ENCODE data around the gene ATP1B3.
A peak's percentile ranks its signal among the peaks of the same experiment; 100 is the strongest.

Gene ATP1B3

DNA sequence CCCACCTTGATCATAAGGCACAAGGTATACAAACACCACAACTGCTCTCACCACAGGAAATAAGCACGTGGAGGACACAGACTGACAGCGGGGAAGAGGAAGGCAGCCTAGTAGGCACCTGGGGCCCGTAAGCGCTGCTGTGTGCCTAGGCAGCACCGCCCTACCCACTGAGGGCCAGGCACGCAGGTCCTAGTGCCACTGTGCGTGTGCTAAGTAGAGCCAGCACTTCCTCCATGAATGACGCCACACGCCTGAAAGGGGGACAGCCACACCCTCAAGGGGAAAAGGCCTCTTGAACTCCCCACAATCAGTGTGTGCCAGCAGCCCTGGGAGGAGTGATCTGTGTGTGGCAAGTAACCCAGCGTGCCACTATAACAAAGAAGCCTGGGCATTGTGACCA lies 73.0 kb downstream of the ATP1B3 start:
- TF ChIP-seq CTCF (IDR thresholded peaks at IDR 0.05; ENCODE audit: low read depth, low read length, missing control alignments), result no peak
- DNase-seq (ENCODE audit: extremely low read depth, low read depth), result no peak
- no peak overlapping the region for H3K4me3 ChIP-seq (replicated peaks; ENCODE audit: low read depth, low read length)

GRCh38 chr3:141949972-141950371 lies 73.5 kb downstream of the ATP1B3 start:
- no peak for TF ChIP-seq CTCF (IDR thresholded peaks at IDR 0.05; ENCODE audit: low read depth, low read length, missing control alignments)
- DNase-seq (ENCODE audit: extremely low read depth, low read depth), result no peak
- no peak overlapping the region for H3K4me3 ChIP-seq (replicated peaks; ENCODE audit: low read depth, low read length)

DNA sequence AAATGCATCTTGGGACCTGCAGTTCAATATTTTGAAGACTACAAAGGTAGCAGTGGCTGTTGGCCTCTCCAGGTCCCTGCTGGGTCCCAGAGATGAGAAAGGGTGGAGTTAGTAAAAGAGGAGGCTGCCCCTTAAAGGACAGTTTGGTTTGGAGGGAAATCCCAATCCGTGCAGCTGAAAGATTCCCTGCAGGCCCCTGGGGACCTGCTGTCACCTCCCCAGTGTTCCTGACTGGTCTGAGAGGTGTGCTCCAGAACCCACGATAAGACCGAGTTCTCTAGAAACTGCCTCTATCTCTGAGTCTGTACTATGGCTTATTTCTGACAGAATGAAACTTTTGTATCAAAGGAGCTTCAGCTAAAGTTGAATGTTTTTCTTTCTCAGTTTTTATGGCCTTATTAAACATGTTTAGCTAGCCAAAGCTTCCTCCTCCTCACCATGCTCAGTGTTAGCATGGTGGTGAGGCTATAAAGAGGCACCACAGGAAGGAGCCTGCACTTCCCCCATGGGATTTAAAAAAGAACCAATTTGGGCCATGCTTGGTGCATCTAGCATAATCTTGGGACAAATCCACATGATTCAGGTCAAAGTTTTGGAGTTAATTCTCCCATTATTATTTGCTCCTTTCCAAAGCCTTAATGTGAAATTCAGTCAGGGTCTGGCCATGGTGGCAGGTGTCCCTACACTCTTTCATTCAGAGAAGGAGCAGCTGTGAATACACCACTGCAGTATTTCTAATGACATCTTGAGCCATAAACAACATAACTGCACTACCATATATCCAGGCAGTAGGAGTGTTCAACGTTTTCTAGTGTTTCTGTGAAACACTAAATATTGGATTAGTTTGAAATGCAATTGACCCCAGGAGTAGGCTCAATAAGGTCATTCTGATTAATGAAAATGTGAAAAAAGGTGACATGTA lies 74.4 kb downstream of the ATP1B3 start:
- H3K4me3 ChIP-seq (replicated peaks; ENCODE audit: low read depth, low read length), result no peak overlapping the region
- TF ChIP-seq CTCF (IDR thresholded peaks at IDR 0.05; ENCODE audit: low read depth, low read length, missing control alignments), result no peak

GRCh38 chr3:141952611-141953010 lies 76.2 kb downstream of the ATP1B3 start:
- no peak overlapping the region for H3K4me3 ChIP-seq (replicated peaks; ENCODE audit: low read depth, low read length)
- TF ChIP-seq CTCF (IDR thresholded peaks at IDR 0.05; ENCODE audit: low read depth, low read length, missing control alignments), result no peak
- DNase-seq (ENCODE audit: extremely low read depth, low read depth), result no peak

More for the DNA sequence above, 74.4 kb downstream of the ATP1B3 start:
- DNase-seq (ENCODE audit: extremely low read depth, low read depth), result no peak

DNA sequence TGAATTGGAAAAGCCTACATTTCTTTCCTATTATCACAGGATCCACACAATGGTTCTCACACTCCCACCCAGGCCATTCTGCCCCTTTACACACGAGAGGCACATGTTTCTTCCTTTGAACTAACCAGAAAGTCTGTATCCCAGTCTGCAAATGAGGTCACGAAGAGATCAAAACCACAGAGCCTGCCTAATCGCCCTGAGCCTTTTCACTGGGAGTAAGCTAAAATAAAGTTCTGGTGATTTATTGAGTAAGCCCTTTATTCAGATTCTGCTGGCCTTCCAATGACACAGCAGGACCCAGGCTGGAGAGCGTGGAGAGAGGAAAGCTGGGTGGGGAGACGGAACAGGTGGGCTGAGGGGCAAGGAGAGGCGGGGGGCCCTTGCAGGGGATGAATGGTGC lies 78.7 kb downstream of the ATP1B3 start:
- TF ChIP-seq CTCF (IDR thresholded peaks at IDR 0.05; ENCODE audit: low read depth, low read length, missing control alignments), result no peak
- no peak for DNase-seq (ENCODE audit: extremely low read depth, low read depth)
- no peak overlapping the region for H3K4me3 ChIP-seq (replicated peaks; ENCODE audit: low read depth, low read length)

GRCh38 chr3:141959589-141960554 lies 83.4 kb downstream of the ATP1B3 start:
- peak; percentile 15 for DNase-seq (ENCODE audit: extremely low read depth, low read depth)
- TF ChIP-seq CTCF (IDR thresholded peaks at IDR 0.05; ENCODE audit: low read depth, low read length, missing control alignments), result no peak
- H3K4me3 ChIP-seq (replicated peaks; ENCODE audit: low read depth, low read length), result no peak overlapping the region
